GM12891 (cell line): ENCODE measurements around the gene CCDC154.

ENCODE experiments used
- PAX5 ChIP-seq: IDR thresholded peaks from 2 replicates; pipeline ENCODE4 v1.6.1; 2011; ENCODE audit warnings: low read length, moderate library complexity, mild to moderate bottlenecking; ENCODE audit not compliant: insufficient read depth, severe bottlenecking
- POLR2A ChIP-seq: IDR thresholded peaks from 2 replicates; pipeline ENCODE4 v1.6.1; 2011; ENCODE audit warnings: low read depth, low read length, control low read depth
- POLR2AphosphoS5 ChIP-seq: IDR thresholded peaks from 2 replicates; pipeline ENCODE4 v1.6.1; 2011; ENCODE audit warnings: low read depth, low read length, control low read depth
- TAF1 ChIP-seq: IDR thresholded peaks from 2 replicates; pipeline ENCODE4 v1.6.1; 2011; ENCODE audit warnings: low read depth, low read length, control low read depth

DNA sequence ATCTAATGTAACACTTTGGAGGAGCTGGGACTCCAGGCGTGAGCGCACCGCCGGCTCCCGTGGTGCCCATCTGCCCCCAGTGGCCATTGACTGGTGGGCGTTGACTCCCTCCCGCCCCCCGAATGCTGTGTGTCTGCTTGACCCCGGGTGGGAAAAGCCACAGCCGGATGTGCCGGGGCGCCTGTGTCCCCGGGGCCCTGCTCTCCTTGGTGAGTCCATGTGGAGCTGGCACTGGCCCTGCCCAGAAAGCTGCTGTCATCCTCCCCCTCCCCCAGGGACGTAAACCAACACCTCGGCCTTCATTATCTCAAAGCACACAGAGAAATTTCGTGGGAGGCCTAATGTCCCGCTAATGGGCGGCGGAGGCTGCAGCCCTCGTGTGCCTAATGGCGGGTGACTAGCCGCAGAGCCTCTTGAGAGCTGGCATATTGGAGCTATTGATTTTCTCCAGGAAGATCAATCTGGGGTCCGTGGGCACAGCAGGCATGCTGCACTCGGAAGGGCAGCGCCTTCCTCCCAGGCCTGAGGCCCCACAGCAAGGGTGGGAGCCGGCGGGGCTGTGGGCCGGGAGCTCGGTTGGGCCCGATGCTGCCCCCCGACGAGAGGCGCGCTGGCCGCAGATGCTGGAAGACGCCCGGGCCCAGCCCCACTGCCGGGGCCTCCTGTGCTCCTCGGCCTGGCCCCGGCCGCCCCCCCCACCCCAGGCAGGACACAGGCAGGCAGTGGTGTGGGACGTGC is 17.5 kb downstream of the CCDC154 start:
- TF ChIP-seq POLR2A (no peak), PAX5 (no peak), POLR2AphosphoS5 (no peak), TAF1 (no peak)
